SH-SY5Y (cell line): ENCODE results near the gene CARD19.

Experiments used
- GATA2 ChIP-seq: IDR thresholded peaks from 2 replicates; pipeline ENCODE4 v1.6.1; 2011; ENCODE audit warnings: mild to moderate bottlenecking, low read depth, low read length
- GATA3 ChIP-seq: IDR thresholded peaks from 2 replicates; pipeline ENCODE4 v1.6.1; 2011; ENCODE audit warnings: low read depth, mild to moderate bottlenecking, low read length, moderate library complexity

The CARD19 gene

DNA sequence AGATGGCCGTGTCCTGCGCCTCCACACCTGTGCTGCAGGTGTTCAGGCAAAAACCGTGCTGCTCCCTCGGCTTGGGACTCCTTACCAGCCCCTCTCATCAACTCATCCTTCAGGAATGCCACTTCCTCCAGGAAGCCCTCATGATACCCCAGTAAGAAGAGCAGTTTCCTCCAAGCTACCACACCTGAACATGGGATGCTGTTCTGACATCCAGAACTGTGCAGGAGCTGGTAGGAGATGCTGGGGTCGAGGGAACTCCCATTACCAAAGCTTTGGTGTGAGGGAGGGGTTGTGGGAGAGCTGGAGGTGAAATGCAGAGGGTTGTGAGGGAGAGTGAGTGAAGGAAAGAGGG lies 18.9 kb downstream of the CARD19 start:
- no peak for TF ChIP-seq GATA3
- TF ChIP-seq GATA2: no peak

DNA sequence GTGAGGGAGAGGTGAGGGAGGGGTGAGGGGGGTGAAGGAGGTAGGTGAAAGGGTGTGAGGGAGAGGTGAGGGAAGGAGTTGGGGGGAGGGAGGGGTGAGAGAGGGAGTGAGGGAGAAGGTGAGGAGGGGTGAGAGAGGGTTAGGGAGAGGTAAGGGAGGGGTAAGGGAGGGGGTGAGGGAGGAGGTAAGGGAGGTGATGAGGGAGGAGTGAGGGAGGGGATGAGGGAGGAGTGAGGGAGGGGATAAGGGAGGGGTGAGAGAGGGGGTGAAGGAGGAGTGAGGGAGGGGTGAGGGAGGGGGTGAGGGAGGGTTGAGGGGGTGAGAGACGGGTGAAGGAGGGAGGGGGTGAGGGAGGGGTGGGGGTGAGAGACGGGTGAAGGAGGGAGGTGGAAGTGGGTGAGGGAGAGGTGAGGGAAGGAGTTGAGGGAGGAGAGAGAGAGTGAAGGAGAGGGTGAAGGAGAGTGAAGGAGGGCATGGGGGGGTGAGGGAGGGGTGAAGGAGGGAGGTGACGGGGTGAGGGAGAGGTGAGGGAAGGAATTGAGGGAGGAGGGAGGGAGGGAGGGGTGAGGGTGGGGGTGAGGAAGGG lies 19.6 kb downstream of the CARD19 start:
- TF ChIP-seq GATA3: no peak
- no peak for TF ChIP-seq GATA2

DNA sequence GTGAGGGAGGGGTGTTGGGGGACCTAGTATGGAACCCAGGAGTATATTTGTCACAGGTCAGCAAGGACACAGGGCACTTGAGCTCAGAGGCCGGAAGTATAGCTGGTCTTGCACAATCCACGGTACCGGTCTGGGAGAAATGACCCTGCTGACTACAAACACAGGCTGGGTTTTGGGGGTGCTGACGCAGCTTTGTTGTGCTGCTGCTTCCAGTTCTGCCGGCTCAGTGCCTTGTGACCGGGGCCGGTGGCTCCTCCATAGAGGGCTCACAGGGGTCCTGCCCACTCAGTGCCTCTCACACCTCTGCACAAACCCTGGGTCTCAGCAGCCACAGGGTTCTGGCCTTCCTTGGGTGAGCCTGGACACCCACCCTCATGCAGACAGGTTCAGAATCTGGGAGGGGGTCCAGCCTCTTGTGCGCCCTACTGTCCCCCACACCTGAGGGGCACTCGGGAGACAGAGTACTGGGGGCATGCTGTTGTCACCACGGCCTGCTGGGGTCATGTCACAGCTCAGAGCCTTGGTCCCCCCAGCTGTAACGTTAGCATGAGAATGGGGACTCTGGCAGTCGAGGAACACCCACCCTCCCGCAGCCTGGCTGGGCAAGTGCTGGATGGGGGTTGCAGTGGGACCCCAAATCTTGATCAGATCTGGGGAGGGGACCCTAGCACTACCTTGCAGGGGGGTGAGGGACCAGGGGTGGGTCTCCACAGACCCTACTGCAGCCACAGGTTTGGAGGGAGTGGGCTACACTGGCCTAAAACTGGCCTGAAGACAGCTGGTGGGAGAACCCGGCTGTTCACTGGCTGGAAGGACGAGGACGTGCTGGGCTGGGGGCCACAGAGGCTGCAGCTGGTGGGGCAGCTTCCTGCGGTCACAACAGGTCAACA lies 20.3 kb downstream of the CARD19 start:
- TF ChIP-seq GATA2 (no peak), GATA3 (no peak)

DNA sequence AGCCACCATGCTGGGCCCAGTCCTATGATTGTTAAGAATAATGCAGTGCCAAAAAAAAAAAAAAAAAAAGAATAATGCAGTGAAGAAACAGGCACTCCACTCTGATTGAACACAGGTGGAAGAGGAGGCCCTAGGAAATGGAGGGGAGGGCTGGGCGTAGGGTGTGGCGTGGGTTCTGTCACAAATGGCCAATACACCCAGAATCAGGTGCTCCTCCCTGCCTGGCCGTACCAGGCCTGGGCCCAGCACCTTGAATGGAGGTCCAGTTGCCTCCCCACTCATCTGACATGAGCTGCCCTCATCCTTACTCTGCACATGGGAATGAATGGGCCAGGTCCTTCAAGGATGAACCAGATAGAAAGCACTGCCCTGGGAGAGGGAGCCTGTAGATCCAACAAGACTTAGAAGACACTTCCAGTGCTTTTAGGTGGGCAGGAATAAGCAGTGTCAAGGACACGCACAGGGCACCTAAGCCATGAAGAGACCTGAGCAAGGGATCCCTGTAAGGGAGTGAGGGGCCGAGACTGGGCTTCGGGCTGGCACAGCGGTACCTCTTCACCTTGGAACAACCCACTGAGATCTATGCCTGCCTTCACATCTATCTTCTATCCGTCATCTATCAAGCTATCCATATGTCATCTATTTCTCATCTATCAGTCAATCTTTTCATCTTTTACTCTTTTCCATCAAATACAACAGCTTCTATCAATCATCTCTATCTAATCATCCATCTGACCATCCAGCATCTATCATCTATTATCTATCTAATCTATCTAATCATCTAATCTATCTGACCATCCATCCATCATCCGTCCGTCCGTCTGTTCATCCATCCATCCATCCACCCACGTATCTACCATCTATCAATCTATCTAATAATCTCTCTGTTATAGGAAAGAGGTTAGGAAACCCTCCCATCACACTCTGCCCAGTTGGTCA lies 22.2 kb downstream of the CARD19 start:
- TF ChIP-seq GATA3 (no peak), GATA2 (no peak)

DNA sequence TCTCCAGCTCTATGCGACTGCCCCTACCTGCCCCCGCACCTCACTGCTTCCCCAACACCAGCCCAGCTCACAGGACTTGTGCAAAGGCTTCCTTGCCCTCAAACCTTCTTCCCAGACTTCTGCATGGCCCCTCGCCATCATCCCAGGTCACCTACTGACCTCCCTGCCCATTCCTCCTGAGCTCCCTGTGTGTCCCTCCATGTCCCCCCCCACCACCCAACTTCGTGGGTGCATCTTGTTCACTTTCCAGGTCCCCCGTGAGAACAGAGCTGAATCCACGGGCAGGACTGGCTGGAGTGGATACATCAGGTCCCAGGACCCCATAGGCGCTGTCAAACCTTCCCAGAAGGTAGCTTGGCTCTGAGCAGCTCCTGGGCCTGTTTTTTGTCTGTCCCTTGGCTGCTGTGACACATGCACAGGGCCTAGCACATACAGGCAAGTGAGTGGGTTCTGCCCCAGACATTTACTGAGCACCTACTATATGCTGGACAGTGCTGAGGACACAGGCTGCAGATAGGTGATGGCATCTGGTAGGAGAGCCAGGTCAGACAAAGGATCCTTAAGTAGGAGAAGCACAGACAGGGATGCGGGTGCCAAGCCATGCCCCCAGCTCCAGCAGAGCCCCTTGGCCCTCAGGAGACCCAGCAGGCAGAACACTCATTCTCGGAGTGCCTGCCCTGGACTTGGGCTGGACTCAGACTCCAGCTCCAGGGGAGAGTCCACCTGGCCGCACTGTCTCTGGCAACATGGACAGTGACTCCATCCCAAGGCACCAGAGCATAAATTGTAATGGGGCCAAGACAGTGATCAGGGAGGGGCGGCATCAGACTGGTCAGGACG lies 23.1 kb downstream of the CARD19 start:
- TF ChIP-seq GATA3 (no peak), GATA2 (no peak)

DNA sequence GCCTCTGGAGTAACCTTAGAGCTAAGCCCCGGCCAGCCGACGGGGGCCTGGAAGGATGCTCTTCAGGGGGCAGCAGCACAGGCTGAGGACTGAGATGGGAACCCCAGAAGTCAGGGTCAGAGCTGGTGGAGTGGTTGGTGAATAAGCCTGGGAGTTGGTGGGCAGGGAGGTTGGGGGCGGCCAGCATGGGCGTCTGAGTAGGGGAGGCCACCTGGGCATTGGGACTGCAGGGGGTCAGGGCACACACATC lies 23.6 kb downstream of the CARD19 start:
- TF ChIP-seq GATA3 (no peak), GATA2 (no peak)

DNA sequence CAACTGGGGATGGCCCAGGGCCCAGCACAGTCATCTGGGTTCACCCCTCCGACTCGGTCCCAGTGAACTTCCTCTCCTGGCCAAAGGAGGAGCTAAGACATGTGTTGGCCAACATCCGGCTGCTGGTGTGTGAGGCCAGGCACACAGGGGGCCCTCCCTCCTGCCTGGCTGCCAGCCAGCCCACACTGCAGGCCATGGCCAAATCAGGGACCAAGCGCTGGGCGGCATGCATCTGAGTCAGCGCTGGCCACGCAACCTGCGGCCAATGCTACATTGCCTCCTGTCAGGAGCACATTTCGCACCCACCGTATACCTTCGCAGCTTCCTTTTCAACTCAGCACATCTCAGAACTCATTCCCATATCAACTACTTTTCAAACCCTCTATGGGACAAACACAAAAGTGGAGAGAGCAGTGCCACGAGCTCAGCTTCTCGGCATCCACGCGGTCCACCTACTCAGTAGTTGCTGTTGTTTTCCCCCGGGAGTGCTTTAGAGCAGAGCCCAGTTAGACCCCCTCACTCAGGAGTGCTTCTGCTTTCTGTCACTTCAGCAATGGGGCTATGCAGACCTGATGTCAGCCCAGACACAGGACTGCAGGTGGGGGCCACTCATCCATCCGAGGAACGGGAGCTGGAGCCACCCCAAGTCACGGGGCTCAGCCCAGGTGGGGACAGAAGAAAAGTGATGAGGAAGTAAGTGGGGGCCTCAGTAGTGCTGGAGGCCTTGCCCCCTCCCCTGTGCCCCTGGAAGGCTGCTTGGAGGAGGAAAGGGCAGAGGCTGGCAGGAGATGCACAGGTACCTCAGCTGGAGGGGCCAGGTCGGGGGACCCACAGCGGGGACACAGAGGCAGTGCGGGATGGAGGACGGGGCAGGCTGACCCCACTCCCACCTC lies 24.2 kb downstream of the CARD19 start:
- TF ChIP-seq GATA2 (no peak), GATA3 (no peak)

DNA sequence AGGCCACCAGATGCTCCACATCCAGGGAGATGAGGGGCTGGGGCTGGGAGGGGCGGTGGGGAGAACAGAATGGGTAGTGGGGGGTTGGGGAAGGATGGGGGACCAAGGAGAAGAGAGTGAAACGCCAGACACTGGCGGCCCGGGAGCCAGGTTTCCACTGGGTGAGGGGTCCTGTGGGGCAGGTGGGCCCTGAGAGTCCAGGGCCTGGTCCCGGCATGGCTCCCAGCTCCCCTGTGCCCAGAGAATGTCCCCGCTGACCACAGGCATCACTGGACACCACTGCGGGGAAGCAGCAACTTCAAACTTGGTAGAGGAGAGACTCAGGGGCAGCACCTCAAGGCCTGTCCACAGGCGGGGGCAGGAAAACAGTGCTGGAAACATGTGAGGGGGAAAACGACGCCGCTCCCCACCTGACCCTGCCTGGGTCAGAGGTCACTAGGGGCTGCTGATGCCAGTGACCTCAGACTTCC lies 24.9 kb downstream of the CARD19 start:
- TF ChIP-seq GATA3 (no peak), GATA2 (no peak)

GRCh38 chr9:93121316-93122241 lies 25.6 kb downstream of the CARD19 start:
- no peak for TF ChIP-seq GATA2
- TF ChIP-seq GATA3: no peak

- TF ChIP-seq GATA3 (no peak), GATA2 (no peak)
Observed at GRCh38 chr9:93122721-93123221, 26.8 kb downstream of the CARD19 start.

DNA sequence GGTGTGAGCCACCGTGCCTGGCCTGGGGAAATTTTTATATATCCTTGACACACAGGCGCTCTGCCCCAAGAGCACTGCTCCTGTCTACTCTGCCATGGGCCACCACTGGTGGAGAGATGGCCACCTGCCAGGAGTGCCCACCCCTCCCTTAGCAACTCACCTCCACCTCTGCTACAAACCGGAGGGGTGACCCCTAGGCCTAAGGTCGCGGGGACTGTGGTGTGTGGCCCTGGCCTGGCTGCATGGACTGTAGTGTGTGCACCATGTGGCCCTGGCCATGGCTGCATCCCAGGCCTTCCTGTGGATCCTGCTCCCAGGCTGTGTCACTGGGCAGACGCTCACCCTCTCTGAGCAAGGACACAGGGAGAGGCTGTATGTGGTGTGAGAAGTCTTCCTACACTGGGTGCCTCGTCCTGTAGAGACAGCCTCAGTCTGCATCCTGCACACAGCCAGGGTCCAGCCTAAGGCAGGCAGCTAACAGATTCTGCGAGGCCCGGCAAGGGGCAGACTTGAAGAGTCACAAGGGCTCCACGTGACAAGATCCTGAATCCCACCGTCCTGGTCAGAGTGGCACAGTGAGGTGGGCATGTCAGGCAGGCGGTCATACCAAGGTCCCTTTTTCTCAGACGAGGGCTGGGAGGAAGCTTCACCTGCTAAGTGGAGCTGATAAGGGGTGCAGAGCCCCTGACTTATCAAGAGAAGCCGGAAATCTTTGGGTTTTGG lies 27.7 kb downstream of the CARD19 start:
- no peak for TF ChIP-seq GATA2
- TF ChIP-seq GATA3: no peak

DNA sequence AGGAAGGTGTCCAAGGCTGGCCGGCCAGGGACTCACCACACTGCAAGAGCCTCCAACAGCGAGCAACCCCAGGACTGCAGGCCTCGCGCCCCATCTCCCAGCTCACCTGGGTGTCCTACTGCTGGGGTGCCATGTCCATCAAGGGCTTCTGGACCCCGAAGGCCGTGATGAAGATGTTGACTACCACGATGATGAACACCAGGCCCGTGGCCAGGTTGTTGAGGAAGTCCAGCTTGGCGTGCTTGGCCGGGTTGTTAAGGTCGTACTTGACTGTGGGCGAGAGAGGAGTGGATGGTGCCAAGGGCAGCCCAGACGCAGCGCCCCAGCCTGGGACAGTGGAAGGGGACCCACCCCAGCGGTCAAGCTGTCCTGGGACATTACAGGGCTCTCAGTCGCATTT lies 28.8 kb downstream of the CARD19 start:
- TF ChIP-seq GATA3 (no peak), GATA2 (no peak)
